Measurements from ENCODE around the gene AMDHD1. TPM values are rescaled to one million over a fixed set of nuclear protein-coding genes. Genes with fewer than 3 reads are reported as not detected.

The AMDHD1 gene
- total and polyA plus RNA-seq, 2 of the 8 experiments (the other 6 are each of a cell fraction or from before 2014, with no cell fraction given): 0.14 TPM; not detected in 1

GRCh38 chr12:95922231-95922630 is 20.9 kb upstream of the AMDHD1 start (continued):
- TF ChIP-seq SIN3A (conservative IDR thresholded peaks at IDR 0.05 in 1 of 2, IDR thresholded peaks at IDR 0.05 in 1 of 2; ENCODE audit: low read depth in 1 of 2, low read length in 2 of 2) (no peak), CTBP2 (IDR thresholded peaks at IDR 0.05; ENCODE audit: borderline replicate concordance, insufficient read depth, insufficient read length, low read length) (no peak), RBBP5 (IDR thresholded peaks at IDR 0.05; ENCODE audit: borderline replicate concordance, low read depth, low read length) (no peak), SUZ12 (IDR thresholded peaks at IDR 0.05; ENCODE audit: low read length) (no peak)
